Caco-2 (cell line): Measurements from ENCODE around the gene TRPV4. TPM values are rescaled to one million over a fixed set of nuclear protein-coding genes. Genes with fewer than 3 reads are reported as not detected.

ENCODE experiments used
- BruUV-seq: library from RNA; stranded (reverse); fragments of 400-500 nt; replicated peaks from 2 replicates; lab custom pipeline; 2021; lab: Mats Ljungman, UMichigan
- CTCF ChIA-PET: fragments of 300-600 bp; sonication (Branson Sonifier 250); formaldehyde crosslinking; loops from one replicate; lab custom pipeline; 2022; ENCODE audit warnings: antibody characterized with exemption; lab: Charles Lee
- POLR2A ChIA-PET: fragments of 300-600 bp; sonication (Branson Sonifier 250); formaldehyde crosslinking; loops from one replicate; lab custom pipeline; 2022; ENCODE audit warnings: antibody characterized with exemption; lab: Charles Lee
- DNase-seq, 2 experiments: peaks; one replicate each; pipeline versions ENCODE4 v3.0.0 to v3.0.0-alpha.2; 2020 to 2022
- H3K27me3 ChIP-seq: replicated peaks from 2 replicates; pipeline ENCODE4 v1.6.0; 2011; ENCODE audit warnings: low read length; ENCODE audit not compliant: control insufficient read depth, insufficient read depth
- H3K36me3 ChIP-seq: 2 replicates; pipeline ENCODE4 v1.5.1; 2011; ENCODE audit warnings: low read length; ENCODE audit not compliant: control insufficient read depth, insufficient read depth
- H3K4me1 ChIP-seq: fragments of 250-450 bp; sonication (Bioruptor Pico); 2 replicates; pipeline ENCODE4 v1.5.1; 2020; ENCODE audit warnings: mild to moderate bottlenecking
- H3K4me3 ChIP-seq: 2 replicates; pipeline ENCODE4 v1.5.1; 2011; ENCODE audit warnings: low read depth, mild to moderate bottlenecking, control low read depth, low read length
- H3K9me3 ChIP-seq: fragments of 250-450 bp; sonication (Bioruptor Pico); 2 replicates; pipeline ENCODE4 v1.5.1; 2020; ENCODE audit warnings: mild to moderate bottlenecking, moderate library complexity
- H3K27ac Mint-ChIP-seq: one replicate; pipeline ENCODE4 v1.8.0; 2022; ENCODE audit warnings: mixed read lengths; ENCODE audit not compliant: unreplicated experiment
- H3K27me3 Mint-ChIP-seq: one replicate; pipeline ENCODE4 v1.8.0; 2022; ENCODE audit warnings: mixed read lengths; ENCODE audit not compliant: insufficient read depth, unreplicated experiment
- H3K36me3 Mint-ChIP-seq: one replicate; pipeline ENCODE4 v1.8.0; 2022; ENCODE audit warnings: mild to moderate bottlenecking, mixed read lengths; ENCODE audit not compliant: insufficient read depth, unreplicated experiment
- H3K4me1 Mint-ChIP-seq: one replicate; pipeline ENCODE4 v1.8.0; 2022; ENCODE audit warnings: low read depth, mixed read lengths; ENCODE audit not compliant: unreplicated experiment
- H3K4me3 Mint-ChIP-seq: one replicate; pipeline ENCODE4 v1.8.0; 2022; ENCODE audit warnings: mild to moderate bottlenecking, moderate library complexity, mixed read lengths; ENCODE audit not compliant: unreplicated experiment
- H3K9me3 Mint-ChIP-seq: one replicate; pipeline ENCODE4 v1.8.0; 2022; ENCODE audit warnings: mixed read lengths; ENCODE audit not compliant: unreplicated experiment
- CTCF ChIP-seq, 2 experiments: fragments of 200-600 bp in 1 of 2; IDR thresholded peaks; 1 replicate in 1 of 2; 2 replicates in 1 of 2; pipeline versions ENCODE4 v1.5.1 to v1.8.0; 2011 to 2022; ENCODE audit warnings: antibody characterized with exemption in 1 of 2, control low read depth in 1 of 2, inconsistent platforms in 1 of 2, low read depth in 1 of 2, low read length in 1 of 2, mild to moderate bottlenecking in 1 of 2, moderate library complexity in 1 of 2; ENCODE audit not compliant: insufficient read depth in 1 of 2, severe bottlenecking in 1 of 2, unreplicated experiment in 1 of 2
- intact Hi-C: fragments of 100-400 bp; cut with micrococcal nuclease; formaldehyde crosslinking; loops from one replicate; pipeline ENCODE4 v1.10.0; 2022; ENCODE audit not compliant: unreplicated experiment
- total RNA-seq: library from RNA; stranded (reverse); gene quantifications from 2 replicates; pipeline ENCODE4 v1.2.3, GENCODE V29; 2022

The TRPV4 gene
- total RNA-seq, 1 experiment from 2014 or later, result not detected

- H3K27me3 Mint-ChIP-seq, result no peaks in the 10 kb centered on the region
- peaks cover 4% of the 10 kb centered on the region for H3K36me3 Mint-ChIP-seq
- peaks cover 30% of the 10 kb centered on the region for H3K4me1 Mint-ChIP-seq
- peak within 1 kb of the TSS; percentile 71 for H3K4me3 Mint-ChIP-seq
- TF ChIP-seq CTCF (IDR thresholded peaks at IDR 0.05; ENCODE audit: insufficient read depth in 1 of 2, low read depth in 1 of 2, low read length in 1 of 2, severe bottlenecking in 1 of 2, unreplicated experiment in 1 of 2), result peak; percentile 15 to 40
- Histone ChIP-seq H3K9me3 (no peaks in the 10 kb centered on the region), H3K4me1 (peaks cover 24% of the 10 kb centered on the region), H3K4me3 (peak within 1 kb of the TSS; percentile 89), H3K27me3 (no peaks in the 10 kb centered on the region; the same call in 1 of the 2 replicates), H3K36me3 (no peaks in the 10 kb centered on the region)
- CTCF ChIA-PET, result interaction anchor here (1.5 kb wide), 1 partner anchor 35 kb away, joined by 5 read pairs; no protein-coding TSS in a partner anchor
- H3K9me3 Mint-ChIP-seq, result no peaks in the 10 kb centered on the region
- peak within 1 kb of the TSS; percentile 87 for H3K27ac Mint-ChIP-seq
- DNase-seq, result peak; percentile 83 to 94
- no TSS peak for BruUV-seq
- intact Hi-C loops, result loop anchor here (1.0 kb wide), 2 partner anchors 27 to 75 kb away; no protein-coding TSS in a partner anchor
- POLR2A ChIA-PET, result no interaction called here
These were observed 47.1 kb upstream of the TRPV4 start, which contains the start of gene GLTP for GRCh38 chr12:109880043-109880931. TSS of gene GLTP (minus strand) at chr12:109880541. CDS start at chr12:109880374, 167 bp downstream.

- intact Hi-C loops, result loop anchor here (1.0 kb wide), 2 partner anchors 26 to 74 kb away; no protein-coding TSS in a partner anchor
- Mint-ChIP-seq H3K4me1 (peaks cover 37% of the 10 kb centered on the region), H3K27me3 (no peaks in the 10 kb centered on the region), H3K9me3 (no peaks in the 10 kb centered on the region), H3K27ac (peak overlapping the region; percentile 87), H3K4me3 (peak overlapping the region; percentile 71), H3K36me3 (peaks cover 5% of the 10 kb centered on the region)
- ChIA-PET CTCF (interaction anchor here (1.6 kb wide), 1 partner anchor 26 kb away, joined by 6 read pairs; no protein-coding TSS in a partner anchor), POLR2A (no interaction called here)
- H3K9me3 ChIP-seq, result no peaks in the 10 kb centered on the region
- H3K36me3 ChIP-seq, result no peaks in the 10 kb centered on the region
- BruUV-seq, result no TSS peak
- DNase-seq, result no peak
- TF ChIP-seq CTCF (IDR thresholded peaks at IDR 0.05; ENCODE audit: insufficient read depth in 1 of 2, low read depth in 1 of 2, low read length in 1 of 2, severe bottlenecking in 1 of 2, unreplicated experiment in 1 of 2), result no peak
- peak overlapping the region; percentile 89 for H3K4me3 ChIP-seq
- no peaks in the 10 kb centered on the region; the same call in 1 of the 2 replicates for H3K27me3 ChIP-seq
- peaks cover 31% of the 10 kb centered on the region for H3K4me1 ChIP-seq
These were observed 46.3 kb upstream of the TRPV4 start for GRCh38 chr12:109879351-109880042.

- H3K4me1 Mint-ChIP-seq, result peaks cover 38% of the 10 kb centered on the region
- TF ChIP-seq CTCF (IDR thresholded peaks at IDR 0.05; ENCODE audit: insufficient read depth in 1 of 2, low read depth in 1 of 2, low read length in 1 of 2, severe bottlenecking in 1 of 2, unreplicated experiment in 1 of 2), result no peak
- peaks cover 31% of the 10 kb centered on the region for H3K4me1 ChIP-seq
- BruUV-seq, result no TSS peak
- H3K36me3 ChIP-seq, result no peaks in the 10 kb centered on the region
- H3K9me3 Mint-ChIP-seq, result no peaks in the 10 kb centered on the region
- H3K27me3 ChIP-seq, result no peaks in the 10 kb centered on the region; the same call in 1 of the 2 replicates
- H3K9me3 ChIP-seq, result no peaks in the 10 kb centered on the region
- H3K27ac Mint-ChIP-seq, result no peak overlapping the region
- CTCF ChIA-PET, result interaction anchor here (1.6 kb wide), 1 partner anchor 25 kb away, joined by 6 read pairs; no protein-coding TSS in a partner anchor
- no peak overlapping the region for H3K4me3 ChIP-seq
- DNase-seq, result no peak
- peaks cover 5% of the 10 kb centered on the region for H3K36me3 Mint-ChIP-seq
- peak overlapping the region; percentile 71 for H3K4me3 Mint-ChIP-seq
- POLR2A ChIA-PET, result no interaction called here
- intact Hi-C loops, result no loop called here
- H3K27me3 Mint-ChIP-seq, result no peaks in the 10 kb centered on the region
These were observed 45.6 kb upstream of the TRPV4 start for GRCh38 chr12:109878749-109879148.
